ENCODE results near the gene EFHC1. TPM values are rescaled to one million over a fixed set of nuclear protein-coding genes. Genes with fewer than 3 reads are reported as not detected.

The EFHC1 gene
- total RNA-seq, 1 donor from 2014 or later: 25.6 TPM

- TF ChIP-seq CTCF (IDR thresholded peaks at IDR 0.05; ENCODE audit: partially characterized antibody, unreplicated experiment): no peak
- Mint-ChIP-seq H3K9me3 (ENCODE audit: unreplicated experiment) (peaks cover 5% of the 10 kb centered on the region), H3K4me1 (ENCODE audit: low read depth, unreplicated experiment) (peaks cover 33% of the 10 kb centered on the region), H3K27ac (ENCODE audit: unreplicated experiment) (no peak overlapping the region), H3K36me3 (ENCODE audit: unreplicated experiment) (no peaks in the 10 kb centered on the region), H3K4me3 (ENCODE audit: unreplicated experiment) (no peak overlapping the region), H3K27me3 (ENCODE audit: unreplicated experiment) (no peaks in the 10 kb centered on the region)
- no peak for DNase-seq
Measured at GRCh38 chr6:52543262-52543661, 123.1 kb downstream of the EFHC1 start.

DNA sequence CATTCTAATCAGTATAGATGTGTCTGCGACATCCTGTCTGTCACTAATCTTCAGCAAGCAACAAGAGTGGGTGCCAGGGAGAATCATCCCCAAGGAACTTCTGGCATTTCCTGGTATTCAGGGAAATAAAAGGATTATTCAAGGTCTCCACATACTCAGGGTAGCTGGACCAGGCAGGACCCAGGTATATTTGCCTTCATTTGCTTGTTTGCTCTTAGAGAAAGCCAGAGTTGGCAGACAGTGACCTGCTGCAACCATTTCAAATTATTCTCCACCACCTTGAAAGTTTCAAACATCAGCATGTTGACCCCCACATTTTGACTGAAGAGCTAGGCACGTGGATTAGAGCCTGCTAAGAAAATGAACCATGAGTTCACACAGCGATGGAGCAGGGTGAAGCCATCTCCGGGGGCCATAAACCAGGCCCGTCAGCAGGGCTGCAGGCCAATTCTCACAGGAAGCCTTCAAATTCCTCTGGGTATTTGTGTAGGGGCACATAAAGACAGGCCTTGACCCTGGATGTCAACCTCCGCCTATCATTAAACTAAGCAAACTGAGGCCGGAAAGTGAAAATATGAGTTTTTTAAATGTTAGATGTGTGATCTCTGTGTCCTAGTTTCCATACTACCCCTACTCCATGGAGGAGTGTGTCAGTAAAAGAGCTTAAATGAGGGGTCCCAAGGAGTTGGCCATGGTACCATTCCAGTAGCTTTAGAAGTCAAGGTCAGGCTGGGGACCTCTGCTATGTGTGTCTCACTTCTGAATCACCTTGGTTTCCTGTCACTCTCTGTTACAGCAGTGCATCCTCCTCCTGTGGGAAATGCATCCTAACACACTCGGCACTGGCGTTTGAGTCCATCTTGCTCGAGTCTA is 123.8 kb downstream of the EFHC1 start:
- H3K4me1 Mint-ChIP-seq (ENCODE audit: low read depth, unreplicated experiment): peaks cover 32% of the 10 kb centered on the region
- H3K36me3 Mint-ChIP-seq (ENCODE audit: unreplicated experiment): no peaks in the 10 kb centered on the region
- H3K27ac Mint-ChIP-seq (ENCODE audit: unreplicated experiment): no peak overlapping the region
- H3K4me3 Mint-ChIP-seq (ENCODE audit: unreplicated experiment): no peak overlapping the region
- DNase-seq: no peak
- peaks cover 5% of the 10 kb centered on the region for H3K9me3 Mint-ChIP-seq (ENCODE audit: unreplicated experiment)
- no peaks in the 10 kb centered on the region for H3K27me3 Mint-ChIP-seq (ENCODE audit: unreplicated experiment)
- no peak for TF ChIP-seq CTCF (IDR thresholded peaks at IDR 0.05; ENCODE audit: partially characterized antibody, unreplicated experiment)

- no peak for DNase-seq
- H3K9me3 Mint-ChIP-seq (ENCODE audit: unreplicated experiment): peaks cover 5% of the 10 kb centered on the region
- no peak overlapping the region for H3K27ac Mint-ChIP-seq (ENCODE audit: unreplicated experiment)
- H3K4me3 Mint-ChIP-seq (ENCODE audit: unreplicated experiment): no peak overlapping the region
- H3K27me3 Mint-ChIP-seq (ENCODE audit: unreplicated experiment): no peaks in the 10 kb centered on the region
- H3K4me1 Mint-ChIP-seq (ENCODE audit: low read depth, unreplicated experiment): peaks cover 31% of the 10 kb centered on the region
- no peak for TF ChIP-seq CTCF (IDR thresholded peaks at IDR 0.05; ENCODE audit: partially characterized antibody, unreplicated experiment)
- no peaks in the 10 kb centered on the region for H3K36me3 Mint-ChIP-seq (ENCODE audit: unreplicated experiment)
Measured at GRCh38 chr6:52544602-52545405, 124.7 kb downstream of the EFHC1 start.

GRCh38 chr6:52545406-52546119 is 125.4 kb downstream of the EFHC1 start:
- Mint-ChIP-seq H3K27ac (ENCODE audit: unreplicated experiment) (no peak overlapping the region), H3K4me1 (ENCODE audit: low read depth, unreplicated experiment) (peaks cover 35% of the 10 kb centered on the region), H3K9me3 (ENCODE audit: unreplicated experiment) (peaks cover 5% of the 10 kb centered on the region), H3K36me3 (ENCODE audit: unreplicated experiment) (no peaks in the 10 kb centered on the region), H3K27me3 (ENCODE audit: unreplicated experiment) (peaks cover under 1% of the 10 kb centered on the region), H3K4me3 (ENCODE audit: unreplicated experiment) (no peak overlapping the region)
- DNase-seq: no peak
- no peak for TF ChIP-seq CTCF (IDR thresholded peaks at IDR 0.05; ENCODE audit: partially characterized antibody, unreplicated experiment)

All from glutamatergic neuron (in vitro differentiated cells).